ENCODE results near the gene OSTF1. TPM values are rescaled to one million over a fixed set of nuclear protein-coding genes. Genes with fewer than 3 reads are reported as not detected.
A peak's percentile ranks its signal among the peaks of the same experiment; 100 is the strongest.

Gene OSTF1
- total and polyA plus RNA-seq, 10 of the 15 experiments (the other 5 are each of a cell fraction or from before 2014, with no cell fraction given): 36.2 to 82.4 (median 46.9) TPM

DNA sequence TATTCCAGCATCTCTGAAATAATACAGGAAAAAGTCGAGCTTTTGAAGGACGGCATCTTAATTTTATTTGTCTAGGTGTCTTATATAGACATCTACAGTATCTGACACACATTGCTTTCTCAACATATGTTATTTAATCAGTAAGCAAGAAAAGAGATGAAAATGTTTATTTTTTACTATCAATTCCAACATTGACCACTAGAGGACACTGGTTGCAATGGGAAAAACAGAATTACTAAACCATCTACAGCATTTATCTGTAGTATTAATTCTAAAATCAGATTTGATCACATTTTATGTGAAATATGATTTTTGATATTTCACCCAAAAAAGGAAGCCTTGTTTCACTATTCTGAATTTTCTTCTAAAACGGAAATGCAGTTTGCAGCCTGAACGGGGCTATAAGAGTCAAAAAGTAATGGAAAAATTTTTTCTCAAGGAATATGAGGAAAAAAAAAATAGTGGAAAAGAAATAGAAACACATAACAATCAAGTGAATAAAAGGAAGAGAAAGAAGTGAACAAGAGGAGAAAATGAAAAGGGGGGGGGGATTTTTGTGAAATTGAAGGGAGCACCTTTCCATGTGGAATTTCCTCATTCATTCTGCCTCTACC is 98.6 kb downstream of the OSTF1 start:
- TF ChIP-seq PAX5 (IDR thresholded peaks at IDR 0.05; ENCODE audit: borderline replicate concordance, low read depth, low read length) (no peak), YY1 (IDR thresholded peaks at IDR 0.05; ENCODE audit: low read depth, low read length) (no peak), RUNX3 (IDR thresholded peaks at IDR 0.05; ENCODE audit: low read length) (no peak), RAD21 (IDR thresholded peaks at IDR 0.05; ENCODE audit: insufficient read depth, low read depth, low read length) (0 out of 2 replicates have a peak, but pooled peaks have one; percentile 19), NFXL1 (IDR thresholded peaks at IDR 0.05; ENCODE audit: borderline replicate concordance) (no peak), CHD2 (IDR thresholded peaks at IDR 0.05; ENCODE audit: borderline replicate concordance, low read depth, low read length) (no peak), SMC3 (IDR thresholded peaks at IDR 0.05; ENCODE audit: borderline replicate concordance, low read length) (peak; percentile 40; the same call in 1 of the 2 replicates), CREM (IDR thresholded peaks at IDR 0.05; ENCODE audit: low read depth) (no peak), EZH2 (IDR thresholded peaks at IDR 0.05; ENCODE audit: borderline replicate concordance, control insufficient read depth, low read depth, low read length) (no peak), RELA (IDR thresholded peaks at IDR 0.05; ENCODE audit: borderline replicate concordance, partially characterized antibody) (no peak), CTCF (IDR thresholded peaks at IDR 0.05 in 2 of 3, conservative IDR thresholded peaks at IDR 0.05 in 1 of 3; ENCODE audit: control insufficient read depth in 2 of 3, extremely low read depth in 1 of 3, insufficient read depth in 1 of 3, low read depth in 3 of 3, low read length in 3 of 3) (peak; percentile 65 to 77 (median 76)), LARP7 (IDR thresholded peaks at IDR 0.05) (no peak), USF2 (IDR thresholded peaks at IDR 0.05; ENCODE audit: borderline replicate concordance, low read depth, low read length) (no peak), SKIL (IDR thresholded peaks at IDR 0.05; ENCODE audit: low read depth, poor library complexity, severe bottlenecking) (no peak)
- TF ChIP-seq, protein P1, sequence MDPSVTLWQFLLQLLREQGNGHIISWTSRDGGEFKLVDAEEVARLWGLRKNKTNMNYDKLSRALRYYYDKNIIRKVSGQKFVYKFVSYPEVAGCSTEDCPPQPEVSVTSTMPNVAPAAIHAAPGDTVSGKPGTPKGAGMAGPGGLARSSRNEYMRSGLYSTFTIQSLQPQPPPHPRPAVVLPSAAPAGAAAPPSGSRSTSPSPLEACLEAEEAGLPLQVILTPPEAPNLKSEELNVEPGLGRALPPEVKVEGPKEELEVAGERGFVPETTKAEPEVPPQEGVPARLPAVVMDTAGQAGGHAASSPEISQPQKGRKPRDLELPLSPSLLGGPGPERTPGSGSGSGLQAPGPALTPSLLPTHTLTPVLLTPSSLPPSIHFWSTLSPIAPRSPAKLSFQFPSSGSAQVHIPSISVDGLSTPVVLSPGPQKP (IDR thresholded peaks at IDR 0.05; ENCODE audit: low read depth, low read length): no peak
- CTCF ChIA-PET: interaction anchor here (1.3 to 1.7 kb wide), 3 partner anchors 10 to 413 kb away, joined by 4 to 14 read pairs (median 6); no protein-coding TSS in a partner anchor
- RAD21 ChIA-PET (ENCODE audit: unreplicated experiment): no interaction called here
- Histone ChIP-seq H3K36me3 (ENCODE audit: control insufficient read depth in 2 of 2, insufficient read depth in 2 of 2, low read length in 1 of 2) (no peaks in the 10 kb centered on the region), H3K4me3 (no peak overlapping the region), H3K27me3 (replicated peaks in 1 of 2; ENCODE audit: control insufficient read depth in 2 of 2, insufficient read depth in 2 of 2, low read length in 1 of 2) (no peaks in the 10 kb centered on the region; a peak in 1 of 4 replicates), H3K27ac (ENCODE audit: control insufficient read depth, insufficient read depth) (no peak overlapping the region), H3K4me2 (ENCODE audit: control insufficient read depth, insufficient read depth) (no peak overlapping the region), H4K20me1 (ENCODE audit: control insufficient read depth, insufficient read depth) (no peaks in the 10 kb centered on the region), H3K4me1 (ENCODE audit: control insufficient read depth, insufficient read depth, low read length) (no peaks in the 10 kb centered on the region), H3K79me2 (ENCODE audit: control insufficient read depth, insufficient read depth, low read length) (no peaks in the 10 kb centered on the region), H3K9ac (ENCODE audit: control insufficient read depth, insufficient read depth, low read length) (no peak overlapping the region), H3K9me3 (replicated peaks; ENCODE audit: control insufficient read depth, insufficient read depth, low read length) (no peaks in the 10 kb centered on the region), H2AFZ (ENCODE audit: control insufficient read depth, low read depth, low read length) (no peak overlapping the region)
- SMC1A ChIA-PET (ENCODE audit: uncharacterized antibody, unreplicated experiment): no interaction called here
- no peak for FAIRE-seq
- intact Hi-C loops (cut with micrococcal nuclease; ENCODE audit: unreplicated experiment) (no loop called here), in situ Hi-C loops (cut with MboI) (no loop called here)
- POLR2A ChIA-PET: no interaction called here
- 25% methylated on average over 4 of the region's 4 CpGs for WGBS (ENCODE audit: insufficient coverage, insufficient replicate concordance, low lambda C conversion rate, missing lambda C conversion rate)
- no peak for DNase-seq (ENCODE audit: low read depth, low spot score)
- ATAC-seq: peak; percentile 59
- no TSS peak for BruUV-seq (replicated peaks)

All from GM12878 (cell line).